ENCODE results near the gene CACNA2D3.

The CACNA2D3 gene

DNA sequence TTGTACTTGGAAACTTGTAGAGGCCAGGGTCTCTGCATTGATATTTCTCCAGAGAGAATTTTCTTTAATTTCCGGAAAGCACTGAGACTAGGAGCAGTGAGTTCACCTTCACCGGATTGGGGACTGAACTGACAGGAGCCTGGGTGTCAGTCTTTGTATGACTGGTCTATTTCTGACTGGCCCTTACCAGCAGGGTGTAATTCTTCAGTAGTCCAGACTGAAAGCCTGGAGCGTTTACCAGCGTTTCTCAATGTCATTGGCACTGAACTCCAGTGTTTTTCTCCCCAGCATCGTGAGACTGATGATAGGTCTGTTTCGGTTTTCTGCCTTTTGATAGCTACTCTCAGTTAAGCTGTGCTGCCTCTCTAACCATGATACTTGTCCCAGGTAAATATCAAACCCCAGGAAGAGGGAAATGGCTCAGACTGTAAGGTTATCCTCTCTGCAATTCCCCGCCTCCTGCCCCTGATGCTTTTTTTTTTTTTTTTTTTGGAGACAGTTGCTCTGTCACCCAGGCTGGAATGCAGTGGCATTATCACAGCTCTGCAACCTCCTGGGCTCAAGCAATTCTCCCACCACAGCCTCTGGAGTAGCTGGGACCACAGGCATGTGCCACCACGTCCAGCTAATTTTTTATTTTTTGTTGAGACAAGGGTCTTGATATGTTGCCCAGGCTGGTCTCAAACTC lies 103.6 kb downstream of the CACNA2D3 start:
- FAIRE-seq = no peak
- no peak for TF ChIP-seq CTCF (IDR thresholded peaks at IDR 0.05; ENCODE audit: insufficient read depth, missing control alignments)
- DNase-seq (ENCODE audit: insufficient read length, low spot score) = no peak

GRCh38 chr3:54228806-54229205 lies 106.5 kb downstream of the CACNA2D3 start:
- no peak for FAIRE-seq
- DNase-seq (ENCODE audit: insufficient read length, low spot score) = no peak
- no peak for TF ChIP-seq CTCF (IDR thresholded peaks at IDR 0.05; ENCODE audit: insufficient read depth, missing control alignments)

- DNase-seq (ENCODE audit: insufficient read length, low spot score) (no peak), FAIRE-seq (no peak)
- no peak for TF ChIP-seq CTCF (IDR thresholded peaks at IDR 0.05; ENCODE audit: insufficient read depth, missing control alignments)
Observed at GRCh38 chr3:54232618-54233017, 110.3 kb downstream of the CACNA2D3 start.

GRCh38 chr3:54235998-54236397 lies 113.6 kb downstream of the CACNA2D3 start:
- DNase-seq (ENCODE audit: insufficient read length, low spot score) (no peak), FAIRE-seq (no peak)
- no peak for TF ChIP-seq CTCF (IDR thresholded peaks at IDR 0.05; ENCODE audit: insufficient read depth, missing control alignments)

DNA sequence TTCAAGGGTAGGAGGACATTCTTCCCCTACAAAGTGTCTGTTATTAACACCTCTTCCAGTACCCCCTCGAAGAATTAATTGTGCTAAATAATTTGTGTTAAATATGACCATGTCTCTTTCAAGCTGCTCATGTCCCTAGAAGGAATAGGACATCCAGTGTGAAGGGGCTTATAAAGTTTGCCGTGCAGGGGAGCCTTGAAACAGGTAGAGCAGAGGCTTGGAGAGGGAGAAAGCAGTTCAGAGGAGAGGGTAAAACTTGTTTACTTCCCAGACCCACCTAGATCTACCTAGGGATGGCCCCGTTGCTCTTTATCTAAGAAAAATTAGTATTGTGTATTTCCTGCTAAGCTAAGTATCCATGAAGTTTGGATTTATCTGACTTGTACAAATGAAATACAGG lies 114.8 kb downstream of the CACNA2D3 start:
- TF ChIP-seq CTCF (IDR thresholded peaks at IDR 0.05; ENCODE audit: insufficient read depth, missing control alignments) = no peak
- no peak for DNase-seq (ENCODE audit: insufficient read length, low spot score)
- no peak for FAIRE-seq

DNA sequence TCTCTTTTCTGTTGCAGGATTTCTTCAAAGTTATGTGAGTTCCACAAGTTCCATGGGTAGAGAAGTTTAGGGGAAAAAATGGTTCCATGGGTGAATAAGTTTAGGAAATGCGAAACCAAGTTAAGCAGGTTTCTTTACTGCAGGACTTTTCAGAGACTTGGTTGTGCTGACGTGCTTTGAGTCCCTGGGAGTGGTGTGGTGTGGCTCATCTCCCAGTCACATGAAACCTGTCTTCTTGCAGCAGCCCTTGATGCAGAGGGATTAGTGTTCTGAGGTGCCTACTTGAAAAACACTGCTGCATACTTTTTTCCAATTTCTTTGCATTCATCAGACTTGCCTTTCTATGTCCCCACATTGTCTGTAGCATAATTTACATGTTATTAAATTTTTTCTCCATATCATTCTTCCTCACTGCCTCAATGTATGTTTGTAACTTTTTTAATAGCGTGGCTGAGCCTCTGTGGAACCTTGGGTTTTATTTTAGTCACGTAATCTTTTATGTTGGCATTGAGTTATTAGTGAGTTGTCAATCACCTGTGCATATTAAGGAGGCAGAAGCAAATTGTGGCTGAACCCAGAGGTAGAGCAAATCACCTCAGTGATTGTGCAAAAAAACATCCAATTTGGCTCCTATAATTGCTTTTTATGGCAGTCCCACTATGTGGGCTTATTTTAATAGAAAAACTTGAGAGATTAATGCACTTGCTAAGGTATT lies 115.6 kb downstream of the CACNA2D3 start:
- FAIRE-seq = no peak
- TF ChIP-seq CTCF (IDR thresholded peaks at IDR 0.05; ENCODE audit: insufficient read depth, missing control alignments) = no peak

GRCh38 chr3:54240309-54240708 lies 118.0 kb downstream of the CACNA2D3 start:
- TF ChIP-seq CTCF (IDR thresholded peaks at IDR 0.05; ENCODE audit: insufficient read depth, missing control alignments) = no peak
- no peak for DNase-seq (ENCODE audit: insufficient read length, low spot score)
- no peak for FAIRE-seq

More for the DNA sequence above, 115.6 kb downstream of the CACNA2D3 start:
- DNase-seq (ENCODE audit: insufficient read length, low spot score) = no peak

All from D721Med (cell line).